HG02571 (cell line): Measurements from ENCODE around the gene PSD2.

Experiments used
- ATAC-seq: cut with Tn5 transposase; IDR thresholded peaks from one replicate; pipeline ENCODE4 v1.9.1; 2021; ENCODE audit warnings: mild to moderate bottlenecking, moderate library complexity; ENCODE audit not compliant: unreplicated experiment

The PSD2 gene

DNA sequence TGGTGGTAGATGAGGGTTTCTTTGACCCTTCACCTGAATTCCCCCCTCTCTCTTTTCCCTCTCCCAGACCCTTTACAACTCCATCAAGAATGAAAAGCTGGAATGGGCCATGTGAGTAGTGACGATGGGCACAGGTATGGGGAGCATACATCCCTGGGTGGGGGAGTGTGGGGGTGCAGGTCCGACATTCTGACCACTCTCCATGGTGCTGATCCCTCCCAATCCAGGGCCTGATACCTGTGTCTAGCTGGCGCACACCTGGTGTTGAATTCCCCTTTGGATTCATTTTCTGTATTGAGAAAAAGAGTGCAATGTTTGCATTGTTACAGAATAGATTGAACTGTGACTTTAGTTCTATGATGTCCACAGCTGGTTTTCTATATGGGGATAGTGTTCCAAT lies 40.0 kb downstream of the PSD2 start:
- no peak for ATAC-seq

DNA sequence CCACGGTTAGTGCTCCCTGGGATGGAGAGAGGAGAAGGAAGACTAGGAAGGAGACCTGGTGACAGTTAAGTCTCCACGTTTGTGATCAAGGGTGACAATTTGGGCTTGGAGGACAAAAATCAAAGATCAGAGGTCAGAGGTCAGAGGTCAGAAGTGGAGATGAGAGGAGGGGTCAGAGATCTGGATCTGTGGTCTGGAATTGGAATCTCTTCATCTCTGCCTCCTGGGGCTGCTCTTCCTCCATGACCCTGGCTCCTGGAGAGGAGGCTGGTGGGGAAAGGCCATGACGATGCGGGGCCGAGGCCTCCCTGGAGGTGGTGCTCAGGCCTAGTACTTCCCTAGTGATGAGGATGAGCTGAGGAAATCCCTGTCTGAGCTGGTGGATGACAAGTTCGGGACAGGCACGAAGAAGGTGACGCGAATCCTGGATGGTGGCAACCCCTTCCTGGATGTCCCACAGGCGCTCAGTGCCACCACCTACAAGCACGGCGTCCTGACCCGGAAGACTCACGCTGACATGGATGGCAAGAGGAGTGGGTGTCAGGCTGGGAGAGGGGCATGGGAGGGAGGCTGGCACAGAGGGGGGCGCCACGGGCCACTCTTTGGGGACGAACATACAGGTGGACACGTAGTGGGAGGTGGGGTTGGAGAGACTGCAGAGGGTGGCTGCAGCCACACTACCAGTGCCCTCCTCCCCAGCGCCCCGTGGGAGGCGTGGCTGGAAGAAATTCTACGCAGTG lies 41.0 kb downstream of the PSD2 start:
- no peak for ATAC-seq

DNA sequence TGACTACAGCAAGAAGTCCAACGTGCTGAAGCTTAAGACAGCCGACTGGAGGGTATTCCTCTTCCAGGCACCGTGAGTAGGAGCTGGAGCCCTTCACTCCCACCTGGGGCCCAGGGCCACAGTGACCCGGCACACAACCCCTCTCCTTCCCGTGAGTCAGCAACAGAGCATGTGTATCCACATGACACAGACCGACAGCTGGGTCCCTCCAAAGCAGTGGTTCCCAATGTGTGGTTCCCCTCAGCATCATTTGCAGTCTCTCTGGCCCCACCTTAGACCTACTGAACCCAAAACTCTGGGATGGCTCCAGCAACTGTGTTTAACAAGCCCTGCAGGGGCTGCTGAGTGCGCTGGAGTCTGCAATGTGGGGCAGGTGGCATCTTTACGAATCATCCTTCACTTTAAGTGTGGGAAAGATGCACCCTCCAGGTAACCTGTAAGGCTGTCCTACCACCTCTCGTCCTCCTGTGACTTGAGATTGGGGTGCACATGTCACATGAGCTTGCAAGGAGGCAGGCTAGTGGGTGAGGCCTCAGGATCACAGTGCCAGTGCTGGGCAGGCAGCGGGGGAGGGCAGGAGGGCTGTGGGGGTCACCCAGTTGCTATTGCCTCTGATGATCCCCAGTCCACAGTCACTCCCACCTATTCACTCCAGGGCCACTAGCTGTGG lies 42.2 kb downstream of the PSD2 start:
- no peak for ATAC-seq

DNA sequence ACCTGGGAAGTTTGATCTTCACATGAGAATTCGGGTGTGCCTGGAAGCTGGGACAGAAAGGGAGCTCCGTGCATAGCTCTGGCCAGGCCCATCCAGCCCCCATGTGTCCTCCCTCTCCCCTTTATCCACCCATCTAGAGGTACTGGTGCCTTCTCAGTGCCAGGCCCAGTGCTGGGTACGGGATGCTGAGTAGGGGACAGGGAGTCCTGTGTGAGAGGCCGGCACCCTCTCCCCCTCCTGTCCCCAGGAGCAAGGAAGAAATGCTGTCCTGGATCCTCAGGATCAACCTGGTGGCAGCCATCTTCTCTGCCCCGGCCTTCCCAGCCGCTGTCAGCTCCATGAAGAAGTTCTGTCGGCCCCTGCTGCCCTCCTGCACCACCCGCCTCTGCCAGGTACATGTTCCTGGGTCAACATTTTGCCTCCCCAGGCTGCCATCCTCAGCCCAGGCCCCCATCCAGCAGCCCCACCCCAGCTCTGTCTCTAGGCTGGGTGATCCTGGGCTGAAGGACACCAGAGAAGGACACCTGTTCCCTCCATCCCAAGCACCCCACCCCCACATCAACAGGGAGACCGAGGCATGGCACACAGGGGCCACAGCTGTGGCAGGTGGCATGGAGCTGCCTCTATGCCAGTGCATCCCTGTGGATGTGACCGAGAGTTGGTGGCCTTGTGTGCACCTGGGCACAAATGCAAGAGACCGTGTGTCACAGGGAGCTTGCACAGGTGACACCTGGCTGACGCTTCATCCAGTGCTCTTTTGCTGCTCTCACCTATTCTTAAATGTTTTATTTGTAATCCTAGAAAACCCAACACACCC lies 43.0 kb downstream of the PSD2 start:
- ATAC-seq: no peak

DNA sequence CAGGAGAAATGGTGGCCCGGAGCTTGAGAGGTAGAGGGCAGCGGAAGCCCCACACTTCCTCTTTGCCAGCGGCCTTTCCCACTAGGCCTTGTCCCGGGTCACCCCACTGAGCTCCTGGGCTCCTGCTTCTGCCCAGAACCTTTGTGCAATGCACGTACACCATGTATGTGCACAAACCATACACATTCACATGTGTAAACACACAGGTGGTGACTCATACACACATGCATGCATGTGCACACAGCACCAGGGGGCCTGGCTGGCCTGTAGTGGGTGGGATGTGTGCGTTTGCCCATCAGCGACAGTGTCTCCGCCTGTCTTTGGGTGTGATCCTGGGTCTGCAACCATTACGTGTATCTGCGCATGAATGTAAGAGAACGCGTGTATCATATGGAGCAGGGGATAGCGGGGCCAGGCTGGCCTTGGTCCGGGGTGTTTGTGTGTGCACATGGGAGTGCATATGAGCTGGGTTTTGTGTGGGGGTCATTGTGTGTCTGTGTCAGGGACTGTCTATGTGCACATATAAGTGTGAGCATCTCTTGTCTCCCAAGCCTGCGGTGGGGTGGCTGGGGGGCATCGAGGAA lies 43.7 kb downstream of the PSD2 start:
- ATAC-seq: no peak

DNA sequence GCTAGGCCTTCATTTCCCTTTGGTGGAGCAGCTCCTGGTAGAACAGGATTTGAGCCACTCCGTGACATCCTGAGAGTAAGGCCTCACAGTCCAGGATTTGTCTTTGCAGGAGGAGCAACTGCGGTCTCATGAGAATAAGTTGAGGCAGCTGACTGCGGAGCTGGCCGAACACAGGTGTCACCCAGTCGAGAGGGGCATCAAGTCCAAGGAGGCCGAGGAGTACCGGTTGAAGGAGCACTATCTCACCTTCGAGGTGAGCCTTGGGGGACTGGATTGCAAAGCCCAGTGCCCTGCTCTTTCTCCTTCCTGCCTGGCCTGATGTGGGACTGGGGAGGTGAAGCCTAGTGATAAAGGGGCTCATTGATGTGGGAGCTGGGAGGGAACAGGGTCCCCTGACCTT lies 44.3 kb downstream of the PSD2 start:
- no peak for ATAC-seq

DNA sequence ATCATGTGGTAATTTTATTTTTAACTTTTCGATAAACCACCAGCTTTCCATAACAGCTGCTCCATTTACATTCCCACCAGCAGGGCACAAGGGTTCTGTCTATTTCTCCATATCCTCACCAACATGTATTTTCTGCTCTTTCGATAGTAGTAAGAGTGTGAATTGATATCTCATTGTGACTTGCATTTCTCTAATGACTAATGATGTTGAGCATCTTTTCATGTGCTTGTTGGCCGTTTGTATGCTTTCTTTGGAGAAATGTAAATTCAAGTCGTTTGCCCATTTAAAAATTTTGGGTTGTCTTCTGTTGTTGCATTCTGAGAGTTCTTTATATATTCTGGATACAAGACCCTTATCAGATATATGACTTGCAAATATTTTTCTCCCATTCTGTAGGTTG lies 45.9 kb downstream of the PSD2 start:
- no peak for ATAC-seq

DNA sequence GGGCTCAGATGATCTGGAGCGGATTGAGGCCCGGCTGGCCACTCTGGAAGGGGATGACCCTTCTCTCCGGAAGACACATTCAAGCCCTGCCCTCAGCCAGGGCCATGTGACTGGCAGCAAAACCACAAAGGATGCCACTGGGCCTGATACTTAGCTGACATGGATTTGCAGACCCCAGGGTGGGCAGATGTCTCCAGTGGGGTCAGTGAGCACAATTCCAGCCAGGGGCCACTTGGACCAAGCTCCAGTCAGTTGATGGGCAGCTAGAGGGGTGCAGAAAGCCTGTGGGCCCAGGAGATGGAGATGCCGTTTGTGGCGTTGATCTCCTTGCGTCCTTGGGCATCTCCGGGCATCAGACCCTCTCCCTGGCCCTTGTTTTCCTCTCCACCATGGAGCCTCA lies 46.7 kb downstream of the PSD2 start:
- no peak for ATAC-seq

DNA sequence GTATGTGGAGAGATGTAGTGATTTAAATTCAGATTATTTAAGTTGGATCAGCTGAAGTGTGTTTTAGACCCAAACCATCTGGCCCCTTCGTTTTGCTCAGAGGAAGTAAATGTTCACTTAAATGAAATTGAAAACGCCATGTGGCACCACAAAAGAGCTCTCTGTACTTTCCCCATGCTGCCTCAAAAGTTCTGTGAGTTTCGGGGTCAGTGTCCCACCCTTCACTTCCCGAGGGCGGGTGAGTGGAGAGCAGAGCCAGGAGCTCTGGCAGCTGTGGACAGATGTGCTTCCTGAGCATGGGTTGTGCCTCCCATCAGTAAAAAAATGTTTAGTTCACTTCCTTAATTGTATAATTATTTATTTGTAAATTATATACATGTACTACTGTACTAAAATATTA lies 48.4 kb downstream of the PSD2 start:
- no peak for ATAC-seq

DNA sequence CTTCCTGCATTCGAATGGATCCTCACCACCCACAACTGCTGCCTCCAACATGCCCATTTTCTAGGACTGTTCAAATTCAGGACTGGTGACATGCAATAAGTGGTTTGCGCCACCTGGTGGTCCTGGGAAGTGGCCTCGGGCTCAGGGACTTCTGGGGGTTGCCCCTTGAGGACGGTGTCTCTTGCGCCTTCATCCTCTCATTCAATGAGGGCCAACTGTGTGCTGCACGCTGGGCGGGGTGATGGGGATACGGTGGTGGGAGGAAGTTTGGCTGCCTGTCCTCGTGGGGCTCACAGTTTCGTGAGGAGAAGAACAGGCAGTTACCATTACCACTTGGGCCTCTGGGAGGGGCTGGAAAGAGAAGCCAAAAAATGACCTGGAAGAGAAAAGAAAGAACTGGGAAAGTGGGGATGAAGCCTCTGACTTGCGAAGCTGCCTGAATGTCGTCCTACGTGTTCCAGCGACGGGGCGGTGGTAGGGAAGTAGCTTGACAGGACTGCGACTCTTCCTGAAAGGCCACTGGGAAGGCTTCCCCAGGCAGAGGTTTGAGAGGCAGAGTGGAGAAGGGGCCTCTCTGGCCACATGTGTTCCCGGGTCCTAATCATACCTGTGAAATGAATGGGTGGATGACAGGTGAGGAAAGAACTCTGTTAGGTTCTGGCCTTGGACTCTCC lies 49.0 kb downstream of the PSD2 start:
- ATAC-seq: no peak

DNA sequence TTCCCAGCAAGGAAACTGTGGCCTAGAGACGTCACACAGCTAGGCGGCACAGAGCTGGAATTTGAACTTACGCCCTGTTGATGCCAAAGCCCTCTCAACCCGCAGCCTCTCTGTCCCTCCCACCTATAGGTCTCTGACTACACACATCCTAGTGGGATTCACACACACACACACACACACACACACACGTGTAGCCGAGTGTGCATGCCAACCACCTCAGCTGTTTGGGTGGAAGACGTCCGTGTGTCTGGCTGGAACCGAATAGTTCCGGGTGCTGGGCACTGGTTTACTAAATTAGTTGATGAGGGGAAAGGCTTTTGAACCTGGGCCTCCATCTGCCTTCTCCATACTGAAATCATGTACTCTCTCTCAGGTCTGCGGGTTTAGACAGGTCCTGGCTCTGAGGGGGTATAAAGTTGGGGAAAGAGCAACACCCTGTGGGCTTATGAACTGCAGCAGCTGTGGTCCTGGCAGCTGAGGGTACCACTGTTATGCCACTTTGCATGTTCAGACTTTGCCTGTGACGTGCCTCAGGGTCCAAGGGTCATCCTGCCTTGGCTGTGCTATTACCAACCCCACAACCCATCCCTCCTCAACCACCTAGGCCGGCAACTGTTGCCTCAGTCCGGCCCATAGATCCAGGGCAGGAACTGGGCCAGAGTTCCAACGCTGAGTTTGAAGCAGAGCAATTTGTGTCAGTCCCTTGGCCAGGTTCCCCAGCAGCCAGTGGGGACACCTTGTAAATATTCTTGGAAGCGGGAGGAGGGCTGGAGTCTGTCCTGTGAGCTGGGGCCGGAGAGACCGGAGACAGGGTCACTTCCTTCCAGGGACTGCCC lies 50.5 kb downstream of the PSD2 start:
- ATAC-seq: no peak

DNA sequence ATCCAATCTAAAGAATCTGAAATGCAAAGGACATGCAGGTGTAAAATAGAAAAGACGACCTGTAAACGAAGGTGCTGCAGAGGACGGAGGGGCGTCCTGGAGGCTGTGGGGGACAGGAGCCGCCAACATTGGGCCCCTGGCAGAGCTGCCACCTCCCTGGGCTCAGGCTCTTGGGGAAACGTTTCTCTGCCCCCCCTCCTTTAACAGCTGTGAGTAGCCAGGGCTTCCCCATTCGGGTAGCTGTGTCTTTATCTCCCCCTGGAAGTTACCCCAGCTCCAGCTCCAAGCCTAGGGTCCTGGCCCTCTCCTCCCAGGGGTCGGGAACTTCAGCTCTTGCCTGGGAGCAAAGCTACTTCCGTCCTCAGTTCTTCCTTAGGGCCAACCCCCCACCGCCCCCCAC lies 51.5 kb downstream of the PSD2 start:
- no peak for ATAC-seq

DNA sequence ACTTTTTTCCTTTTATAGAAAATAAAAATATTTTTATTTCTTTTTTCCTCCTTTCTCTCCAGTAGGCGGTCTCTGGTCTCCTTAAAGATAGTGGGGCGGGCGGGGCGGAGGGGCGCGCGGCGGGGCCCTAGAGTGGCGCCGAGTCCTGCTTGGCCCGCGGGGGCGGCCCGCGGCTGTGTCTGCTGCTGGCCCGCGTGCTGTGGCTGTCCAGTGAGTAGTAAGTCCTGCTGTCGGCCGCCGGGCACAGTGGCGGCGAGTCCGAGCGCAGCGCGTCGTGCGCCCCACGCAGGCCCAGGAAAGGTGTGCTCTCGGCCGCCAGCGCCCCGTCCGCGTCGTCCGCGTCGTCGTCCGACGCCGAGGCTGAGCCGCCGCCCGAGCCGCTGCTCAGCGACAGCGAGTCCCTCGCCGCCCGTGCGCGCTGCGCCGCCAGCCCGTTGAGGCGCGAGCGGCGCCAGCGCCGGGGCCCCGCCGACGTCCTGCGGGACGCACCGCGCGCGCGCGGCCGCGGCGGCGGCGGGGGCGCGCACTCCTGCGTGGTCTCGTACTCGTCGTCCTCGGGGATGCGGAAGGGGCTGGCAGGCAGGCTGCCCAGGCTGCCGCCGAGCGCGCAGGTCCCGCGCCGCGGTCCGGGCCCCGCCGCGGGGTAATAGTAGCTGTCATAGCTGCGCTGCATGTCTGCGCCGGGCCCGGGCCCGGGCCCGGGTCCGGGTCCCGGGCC lies 52.3 kb downstream of the PSD2 start:
- no peak for ATAC-seq

DNA sequence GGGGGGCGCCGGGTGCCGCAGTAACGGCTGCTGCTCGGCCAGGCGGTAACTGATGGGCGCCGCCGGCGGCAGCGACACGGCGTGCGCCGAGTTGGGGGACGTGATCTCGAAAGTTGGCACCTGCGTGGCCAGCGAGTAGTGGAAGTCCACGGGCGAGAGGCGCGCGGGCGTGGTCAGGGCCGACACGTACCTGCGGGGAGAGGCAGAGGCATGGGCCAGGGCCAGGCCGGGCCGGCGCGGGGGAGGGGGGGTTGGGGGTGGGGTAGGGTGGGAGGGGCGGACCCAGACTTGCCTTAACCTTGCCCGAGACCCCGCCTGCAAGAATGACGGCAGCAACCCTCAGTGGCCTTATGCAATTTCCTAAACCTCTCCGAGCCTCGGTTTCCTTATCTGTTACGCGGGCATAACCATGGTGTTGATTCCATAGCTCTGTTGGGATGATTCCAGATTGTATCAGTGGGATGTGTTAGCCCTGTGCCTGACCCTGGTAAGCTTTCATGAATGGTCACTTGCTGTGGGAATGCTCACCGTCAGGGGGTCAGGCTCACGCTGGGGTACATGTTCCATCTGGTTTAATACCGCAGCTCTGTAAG lies 53.0 kb downstream of the PSD2 start:
- ATAC-seq: no peak

DNA sequence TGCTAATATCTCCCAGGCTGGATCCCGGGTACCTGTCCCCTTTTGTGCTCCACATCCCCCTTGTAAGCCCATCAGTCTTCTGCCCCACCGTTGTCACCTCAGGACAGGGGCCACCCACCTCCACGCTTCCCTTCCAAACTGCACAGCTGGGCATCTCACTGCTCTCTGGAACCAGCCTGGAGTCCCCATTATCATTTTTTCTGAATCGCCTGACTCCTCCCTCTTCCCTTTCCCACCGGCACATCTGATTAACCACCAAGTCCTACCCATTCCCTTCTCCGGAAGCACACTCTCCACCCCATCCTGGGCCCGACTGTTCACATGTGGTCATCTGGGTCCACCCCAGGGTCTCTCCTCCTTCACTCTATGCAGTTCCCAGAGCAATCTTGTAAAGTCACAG lies 53.9 kb downstream of the PSD2 start:
- no peak for ATAC-seq

DNA sequence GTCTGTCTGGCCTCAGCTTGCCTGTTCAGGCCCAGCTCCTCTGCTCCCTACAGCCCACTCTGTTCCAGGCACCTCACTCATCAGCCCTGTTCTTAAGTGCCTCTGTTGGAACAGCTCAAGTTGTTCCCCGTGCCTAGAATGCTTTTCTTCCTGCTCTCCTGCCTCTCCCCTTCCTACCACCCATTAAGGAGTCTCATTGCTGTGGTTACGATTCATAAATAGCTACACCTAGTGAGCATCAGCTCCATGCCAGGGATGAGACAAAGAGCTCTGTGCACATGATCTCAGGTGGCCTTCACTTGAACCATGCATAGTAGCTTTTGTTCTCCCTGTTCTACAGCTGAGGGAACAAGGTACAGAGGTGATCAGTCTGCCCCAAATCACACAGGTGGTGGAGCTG lies 54.3 kb downstream of the PSD2 start:
- ATAC-seq: no peak

DNA sequence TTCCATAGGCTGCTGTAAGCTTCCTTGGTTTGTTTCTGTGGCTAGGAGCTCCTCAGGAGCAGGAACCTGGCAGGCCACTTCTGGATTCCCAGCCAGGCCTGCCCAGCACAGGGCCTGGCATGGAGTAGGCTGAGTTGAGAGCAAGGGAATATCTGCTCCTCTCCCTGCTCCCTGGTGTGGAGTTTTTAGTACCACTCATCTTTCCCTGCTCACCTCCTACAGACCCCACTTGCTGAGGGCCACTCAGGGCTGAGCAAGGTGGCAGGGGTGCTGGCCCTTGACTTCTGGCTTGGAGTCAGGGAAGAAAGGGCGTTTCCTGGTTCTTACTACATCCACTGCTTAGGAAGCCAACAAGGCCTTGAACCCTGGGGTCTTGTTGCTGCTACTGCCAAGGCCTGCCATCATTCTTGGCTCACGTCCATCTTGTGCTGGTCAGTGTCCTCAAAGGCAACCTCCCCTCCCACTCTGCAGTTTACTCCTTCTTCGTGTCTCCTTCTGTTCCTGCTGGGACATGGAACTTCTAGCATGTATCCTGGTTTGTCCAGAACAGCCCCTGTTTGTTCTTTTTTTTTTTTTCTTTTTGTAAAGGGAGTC lies 54.9 kb downstream of the PSD2 start:
- no peak for ATAC-seq

DNA sequence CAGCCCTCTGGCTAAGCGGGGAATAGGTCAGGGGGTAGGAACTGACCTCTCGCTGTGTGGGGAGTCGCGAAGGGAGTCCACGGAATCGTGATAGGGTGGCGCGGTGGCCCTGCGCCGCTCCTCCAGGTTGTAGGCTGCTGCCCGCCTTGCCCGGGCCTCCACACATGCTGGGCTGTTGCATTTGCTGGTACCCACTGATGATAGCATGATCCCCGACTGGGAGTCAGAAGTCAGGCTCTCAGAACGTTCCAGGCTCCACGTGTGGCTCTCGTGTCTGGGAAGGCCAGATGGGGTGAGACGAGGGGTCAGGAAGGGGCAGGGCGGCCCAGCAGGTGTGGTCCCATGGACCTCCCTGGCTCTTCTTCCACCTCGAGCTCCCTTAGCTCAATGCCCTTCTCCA lies 56.0 kb downstream of the PSD2 start:
- no peak for ATAC-seq

DNA sequence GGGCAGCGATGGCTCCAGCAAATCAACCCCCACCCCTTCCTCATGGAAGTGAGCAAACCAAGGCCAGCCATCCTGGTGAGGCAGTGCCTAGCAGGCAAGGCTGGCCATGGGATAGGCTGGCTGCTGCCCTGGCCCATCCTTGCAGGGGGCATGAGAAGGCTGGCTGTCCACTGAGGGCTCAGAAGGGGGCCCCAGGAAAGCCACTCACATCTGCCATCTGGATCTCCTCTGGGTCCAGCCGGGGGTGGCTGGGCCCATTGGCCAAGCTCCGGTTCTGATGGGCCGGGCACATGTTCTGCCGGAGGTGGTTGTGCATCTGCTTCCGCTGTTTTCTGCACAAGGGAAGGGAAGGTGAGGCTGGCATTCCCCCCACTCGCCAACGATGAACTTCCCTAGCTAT lies 57.1 kb downstream of the PSD2 start:
- no peak for ATAC-seq
